Measurements from ENCODE around the gene ZNF417.

GRCh38 chr19:57907394-57907793, 9.0 kb downstream of the ZNF417 start:
- TF ChIP-seq CREB1 (IDR thresholded peaks at IDR 0.05): no peak
- TF ChIP-seq FOSL1 (IDR thresholded peaks at IDR 0.05; ENCODE audit: insufficient read depth, low read depth, low read length): no peak
- TF ChIP-seq RNF2 (IDR thresholded peaks at IDR 0.05; ENCODE audit: borderline replicate concordance, low read depth, low read length, missing control alignments, poor library complexity, severe bottlenecking): no peak
- no peak for TF ChIP-seq CTCF (IDR thresholded peaks at IDR 0.05; ENCODE audit: control extremely low read depth in 1 of 3, insufficient read depth in 1 of 3, low read depth in 1 of 3, low read length in 3 of 3)
- TF ChIP-seq SP1 (IDR thresholded peaks at IDR 0.05; ENCODE audit: low read depth, low read length): no peak
- TF ChIP-seq CEBPB (IDR thresholded peaks at IDR 0.05; ENCODE audit: low read depth, low read length): no peak
- TF ChIP-seq EP300 (IDR thresholded peaks at IDR 0.05; ENCODE audit: borderline replicate concordance in 1 of 2, low read depth in 2 of 2, low read length in 2 of 2): no peak
- TF ChIP-seq EZH2 (IDR thresholded peaks at IDR 0.05; ENCODE audit: low read depth, low read length, severe bottlenecking): no peak
- no peak for TF ChIP-seq KDM1A (IDR thresholded peaks at IDR 0.05; ENCODE audit: borderline replicate concordance, low read length)
- TF ChIP-seq ZNF274 (IDR thresholded peaks at IDR 0.05; ENCODE audit: borderline replicate concordance, extremely low read depth, low read length): no peak
- no peak for TF ChIP-seq POLR2A (IDR thresholded peaks at IDR 0.05; ENCODE audit: control extremely low read depth in 1 of 2, low read depth in 2 of 2, low read length in 2 of 2)
- TF ChIP-seq SIX5 (IDR thresholded peaks at IDR 0.05; ENCODE audit: low read depth, low read length): no peak
